ENCODE results near the gene MTIF2. TPM values are rescaled to one million over a fixed set of nuclear protein-coding genes. Genes with fewer than 3 reads are reported as not detected.

MTIF2 gene
- total and polyA plus RNA-seq, 2 donors (not counting 3 experiments of a cell fraction or from before 2014, with no cell fraction given), result 9.3 to 26.9 TPM

DNA sequence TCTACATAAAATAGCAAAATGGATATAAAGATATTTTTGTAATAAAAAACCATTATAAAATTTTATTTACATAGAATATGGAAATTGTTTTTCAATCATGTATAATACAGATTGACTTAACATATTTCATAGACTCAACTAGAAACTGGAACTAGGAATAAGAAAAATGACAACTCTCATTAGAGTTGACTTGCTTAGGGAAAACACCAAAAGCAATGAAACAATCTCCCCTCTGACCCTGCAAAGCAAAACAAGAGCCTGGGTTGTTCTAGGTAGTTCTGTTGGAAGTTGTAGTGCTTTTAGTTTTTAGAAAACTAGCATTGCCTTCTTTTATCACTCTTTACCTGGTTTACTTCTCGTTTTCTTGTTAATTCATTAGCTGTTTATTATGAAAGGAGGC lies 32.2 kb upstream of the MTIF2 start:
- ChIA-PET CTCF (interaction anchor here (0.8 kb wide), 1 partner anchor 8 kb away, joined by 4 read pairs; no protein-coding TSS in a partner anchor), POLR2A (no interaction called here)
- Histone ChIP-seq H3K27me3 (ENCODE audit: control insufficient read depth in 2 of 2, insufficient read depth in 2 of 2, low read length in 2 of 2) (no peaks in the 10 kb centered on the region), H3K79me2 (ENCODE audit: control insufficient read depth, insufficient read depth, low read length) (no peaks in the 10 kb centered on the region), H3K9me3 (replicated peaks; ENCODE audit: control insufficient read depth, insufficient read depth, low read length) (no peaks in the 10 kb centered on the region), H4K20me1 (replicated peaks; ENCODE audit: control insufficient read depth, extremely low read depth, insufficient read depth, low read length) (no peaks in the 10 kb centered on the region), H3K4me2 (ENCODE audit: insufficient read depth, low read length) (no peak overlapping the region), H3K36me3 (ENCODE audit: control insufficient read depth in 2 of 2, extremely low read depth in 1 of 2, insufficient read depth in 2 of 2, low read length in 2 of 2) (peaks cover 2 to 3% of the 10 kb centered on the region in 2 experiments), H3K4me1 (ENCODE audit: control insufficient read depth, extremely low read depth, insufficient read depth, low read length) (no peaks in the 10 kb centered on the region), H3K9ac (replicated peaks; ENCODE audit: extremely low read depth, insufficient read depth, low read length) (no peak overlapping the region), H3K27ac (ENCODE audit: insufficient read depth, low read depth, low read length) (no peak overlapping the region), H3K9me1 (replicated peaks; ENCODE audit: control insufficient read depth, extremely low read depth, insufficient read depth, low read length) (no peaks in the 10 kb centered on the region), H2AFZ (ENCODE audit: low read depth, low read length) (no peak overlapping the region), H3K4me3 (replicated peaks in 1 of 3; ENCODE audit: insufficient read depth in 1 of 3, low read depth in 1 of 3, low read length in 3 of 3) (no peak overlapping the region)
- intact Hi-C loops (cut with micrococcal nuclease) (no loop called here), dilution Hi-C loops (cut with MboI; ENCODE audit: extremely low pct_ligation_motif_present, low sequenced_read_pairs) (no loop called here)
- TF ChIP-seq FOS (IDR thresholded peaks at IDR 0.05; ENCODE audit: borderline replicate concordance, insufficient read depth, low read length), result no peak
- TF ChIP-seq, protein P1, sequence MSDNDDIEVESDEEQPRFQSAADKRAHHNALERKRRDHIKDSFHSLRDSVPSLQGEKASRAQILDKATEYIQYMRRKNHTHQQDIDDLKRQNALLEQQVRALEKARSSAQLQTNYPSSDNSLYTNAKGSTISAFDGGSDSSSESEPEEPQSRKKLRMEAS (IDR thresholded peaks at IDR 0.05; ENCODE audit: insufficient read depth, insufficient read length), result no peak
- no peak for TF ChIP-seq GATA2 (IDR thresholded peaks at IDR 0.05; ENCODE audit: insufficient read depth, insufficient read length, low read depth, low read length)
- no peak for FAIRE-seq
- no peak for DNase-seq (ENCODE audit: low read depth, low spot score)
- BruUV-seq (replicated peaks), result no TSS peak

DNA sequence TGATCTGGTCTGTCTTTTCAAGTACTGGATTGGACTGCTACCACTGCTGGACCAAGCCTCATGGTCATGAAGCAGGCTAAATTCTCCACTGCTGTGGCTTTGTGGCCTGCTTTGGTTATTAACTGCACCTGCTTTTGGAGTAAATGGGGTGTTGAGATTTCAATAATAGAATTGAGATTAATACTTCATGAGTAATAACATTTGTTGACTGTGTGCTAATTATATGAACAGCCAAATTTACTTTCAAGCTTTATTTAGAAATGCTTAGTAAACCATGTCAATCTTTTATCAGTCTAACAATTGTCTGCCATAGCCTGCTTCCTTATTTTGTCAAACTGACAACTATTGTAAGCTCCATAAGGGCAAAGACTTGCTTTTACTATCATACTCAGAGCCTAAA lies 27.4 kb upstream of the MTIF2 start:
- FAIRE-seq (no peak), DNase-seq (ENCODE audit: low read depth, low spot score) (no peak)
- no peaks in the 10 kb centered on the region for H3K79me2 ChIP-seq (ENCODE audit: control insufficient read depth, insufficient read depth, low read length)
- ChIA-PET POLR2A (no interaction called here), CTCF (interaction anchor here (0.6 to 1.3 kb wide), 3 partner anchors 14 to 277 kb away, joined by 3 to 5 read pairs (median 5); no protein-coding TSS in a partner anchor)
- no peak overlapping the region for H3K27ac ChIP-seq (ENCODE audit: insufficient read depth, low read depth, low read length)
- H3K27me3 ChIP-seq (ENCODE audit: control insufficient read depth in 2 of 2, insufficient read depth in 2 of 2, low read length in 2 of 2), result no peaks in the 10 kb centered on the region
- intact Hi-C loops (cut with micrococcal nuclease) (no loop called here), dilution Hi-C loops (cut with MboI; ENCODE audit: extremely low pct_ligation_motif_present, low sequenced_read_pairs) (no loop called here)
- BruUV-seq (replicated peaks), result no TSS peak
- no peaks in the 10 kb centered on the region for H3K4me1 ChIP-seq (ENCODE audit: control insufficient read depth, extremely low read depth, insufficient read depth, low read length)
- H3K9ac ChIP-seq (replicated peaks; ENCODE audit: extremely low read depth, insufficient read depth, low read length), result no peak overlapping the region
- no peaks in the 10 kb centered on the region for H4K20me1 ChIP-seq (replicated peaks; ENCODE audit: control insufficient read depth, extremely low read depth, insufficient read depth, low read length)
- no peaks in the 10 kb centered on the region for H3K9me1 ChIP-seq (replicated peaks; ENCODE audit: control insufficient read depth, extremely low read depth, insufficient read depth, low read length)
- H3K4me2 ChIP-seq (ENCODE audit: insufficient read depth, low read length), result no peak overlapping the region
- no peak overlapping the region for H2AFZ ChIP-seq (ENCODE audit: low read depth, low read length)
- H3K36me3 ChIP-seq (ENCODE audit: control insufficient read depth in 2 of 2, extremely low read depth in 1 of 2, insufficient read depth in 2 of 2, low read length in 2 of 2), result peaks cover 7 to 9% of the 10 kb centered on the region in 2 experiments
- TF ChIP-seq POLR2A (IDR thresholded peaks at IDR 0.05; ENCODE audit: low read depth, low read length) (no peak), GATA2 (IDR thresholded peaks at IDR 0.05; ENCODE audit: insufficient read depth, insufficient read length, low read depth, low read length) (no peak), EZH2 (IDR thresholded peaks at IDR 0.05; ENCODE audit: borderline replicate concordance, low read depth, low read length, severe bottlenecking) (no peak), JUN (IDR thresholded peaks at IDR 0.05; ENCODE audit: borderline replicate concordance, insufficient read depth, insufficient read length, low read depth) (no peak), POLR2AphosphoS5 (IDR thresholded peaks at IDR 0.05; ENCODE audit: insufficient read depth, low read depth, low read length) (no peak), MYC (IDR thresholded peaks at IDR 0.05; ENCODE audit: low read depth, low read length) (no peak), FOS (IDR thresholded peaks at IDR 0.05; ENCODE audit: borderline replicate concordance, insufficient read depth, low read length) (no peak)
- TF ChIP-seq, protein P1 (IDR thresholded peaks at IDR 0.05; ENCODE audit: insufficient read depth, insufficient read length), result no peak
- TF ChIP-seq, protein P2, sequence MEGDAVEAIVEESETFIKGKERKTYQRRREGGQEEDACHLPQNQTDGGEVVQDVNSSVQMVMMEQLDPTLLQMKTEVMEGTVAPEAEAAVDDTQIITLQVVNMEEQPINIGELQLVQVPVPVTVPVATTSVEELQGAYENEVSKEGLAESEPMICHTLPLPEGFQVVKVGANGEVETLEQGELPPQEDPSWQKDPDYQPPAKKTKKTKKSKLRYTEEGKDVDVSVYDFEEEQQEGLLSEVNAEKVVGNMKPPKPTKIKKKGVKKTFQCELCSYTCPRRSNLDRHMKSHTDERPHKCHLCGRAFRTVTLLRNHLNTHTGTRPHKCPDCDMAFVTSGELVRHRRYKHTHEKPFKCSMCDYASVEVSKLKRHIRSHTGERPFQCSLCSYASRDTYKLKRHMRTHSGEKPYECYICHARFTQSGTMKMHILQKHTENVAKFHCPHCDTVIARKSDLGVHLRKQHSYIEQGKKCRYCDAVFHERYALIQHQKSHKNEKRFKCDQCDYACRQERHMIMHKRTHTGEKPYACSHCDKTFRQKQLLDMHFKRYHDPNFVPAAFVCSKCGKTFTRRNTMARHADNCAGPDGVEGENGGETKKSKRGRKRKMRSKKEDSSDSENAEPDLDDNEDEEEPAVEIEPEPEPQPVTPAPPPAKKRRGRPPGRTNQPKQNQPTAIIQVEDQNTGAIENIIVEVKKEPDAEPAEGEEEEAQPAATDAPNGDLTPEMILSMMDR (IDR thresholded peaks at IDR 0.05; ENCODE audit: extremely low read depth in 1 of 2, insufficient read depth in 1 of 2, low read depth in 1 of 2, low read length in 2 of 2), result no peak
- no peaks in the 10 kb centered on the region for H3K9me3 ChIP-seq (replicated peaks; ENCODE audit: control insufficient read depth, insufficient read depth, low read length)
- H3K4me3 ChIP-seq (replicated peaks in 1 of 3; ENCODE audit: insufficient read depth in 1 of 3, low read depth in 1 of 3, low read length in 3 of 3), result no peak overlapping the region
